Measurements from ENCODE around the gene LYL1. TPM values are rescaled to one million over a fixed set of nuclear protein-coding genes. Genes with fewer than 3 reads are reported as not detected.

Gene LYL1
- total RNA-seq, 1 experiment from 2014 or later: not detected

DNA sequence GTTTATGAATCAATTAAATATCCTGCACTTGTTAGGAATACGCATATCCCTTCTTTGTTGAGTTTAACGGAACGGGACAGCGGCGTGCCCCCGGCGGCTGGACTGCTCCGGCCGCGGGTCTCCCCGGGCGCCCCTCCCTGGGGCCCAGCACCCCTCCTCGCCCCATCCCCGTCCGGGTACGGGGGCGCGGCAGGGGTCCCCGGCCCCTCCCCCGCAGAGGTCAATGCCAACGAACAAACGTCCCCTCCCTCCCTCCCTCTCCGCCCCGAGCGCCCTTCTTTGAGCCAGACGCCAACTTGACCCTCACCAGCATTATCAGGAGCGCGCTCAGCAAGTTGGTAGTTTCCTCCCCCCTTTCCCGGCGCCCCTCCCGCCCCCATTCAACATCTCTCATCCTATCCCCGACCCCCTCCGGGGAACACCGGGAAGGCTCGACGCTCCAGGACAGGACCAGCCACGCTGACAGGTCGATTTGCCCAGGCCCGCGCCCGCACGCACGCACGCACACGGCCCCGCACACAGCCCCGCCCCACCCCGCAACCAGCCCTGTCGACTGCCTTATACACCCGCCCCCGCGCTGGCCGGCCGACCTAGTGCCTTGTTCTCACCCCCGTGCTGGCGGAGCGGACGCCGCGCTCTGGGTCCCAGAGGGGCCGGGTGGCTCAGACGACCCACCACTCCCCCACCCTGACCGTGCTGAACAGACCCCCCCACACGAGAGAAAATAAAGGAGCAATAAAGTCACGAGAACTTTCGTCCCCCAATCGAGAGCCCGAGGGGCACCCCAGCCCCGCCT is 5.0 kb downstream of the LYL1 start:
- in situ Hi-C loops (cut with HindIII; ENCODE audit: low pct_unique_long_range_greater_than_20kb, low sequenced_read_pairs): no loop called here
- DNase-seq (ENCODE audit: low read depth): no peak

DNA sequence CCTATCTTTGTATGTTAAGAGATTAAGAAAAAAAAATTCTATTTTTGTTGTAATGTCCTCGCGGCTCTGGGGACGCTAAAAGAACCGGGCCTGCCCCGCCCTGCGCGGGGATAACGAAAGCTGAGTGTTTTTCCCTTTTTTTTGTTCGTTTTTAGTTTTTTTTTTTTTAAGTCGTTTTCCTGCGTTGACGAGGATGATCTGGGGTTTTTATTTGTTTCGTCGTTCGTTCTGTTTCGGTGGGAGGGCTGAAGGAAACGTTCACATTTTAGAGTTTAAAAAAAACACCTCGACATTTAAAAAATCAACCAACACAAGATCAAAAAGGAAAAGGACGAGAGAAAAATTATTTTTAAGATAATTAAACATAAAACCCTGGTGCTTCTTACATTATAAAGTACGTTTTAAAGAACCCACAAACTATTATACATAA is 5.6 kb downstream of the LYL1 start:
- in situ Hi-C loops (cut with HindIII; ENCODE audit: low pct_unique_long_range_greater_than_20kb, low sequenced_read_pairs): no loop called here
- DNase-seq (ENCODE audit: low read depth): no peak

DNA sequence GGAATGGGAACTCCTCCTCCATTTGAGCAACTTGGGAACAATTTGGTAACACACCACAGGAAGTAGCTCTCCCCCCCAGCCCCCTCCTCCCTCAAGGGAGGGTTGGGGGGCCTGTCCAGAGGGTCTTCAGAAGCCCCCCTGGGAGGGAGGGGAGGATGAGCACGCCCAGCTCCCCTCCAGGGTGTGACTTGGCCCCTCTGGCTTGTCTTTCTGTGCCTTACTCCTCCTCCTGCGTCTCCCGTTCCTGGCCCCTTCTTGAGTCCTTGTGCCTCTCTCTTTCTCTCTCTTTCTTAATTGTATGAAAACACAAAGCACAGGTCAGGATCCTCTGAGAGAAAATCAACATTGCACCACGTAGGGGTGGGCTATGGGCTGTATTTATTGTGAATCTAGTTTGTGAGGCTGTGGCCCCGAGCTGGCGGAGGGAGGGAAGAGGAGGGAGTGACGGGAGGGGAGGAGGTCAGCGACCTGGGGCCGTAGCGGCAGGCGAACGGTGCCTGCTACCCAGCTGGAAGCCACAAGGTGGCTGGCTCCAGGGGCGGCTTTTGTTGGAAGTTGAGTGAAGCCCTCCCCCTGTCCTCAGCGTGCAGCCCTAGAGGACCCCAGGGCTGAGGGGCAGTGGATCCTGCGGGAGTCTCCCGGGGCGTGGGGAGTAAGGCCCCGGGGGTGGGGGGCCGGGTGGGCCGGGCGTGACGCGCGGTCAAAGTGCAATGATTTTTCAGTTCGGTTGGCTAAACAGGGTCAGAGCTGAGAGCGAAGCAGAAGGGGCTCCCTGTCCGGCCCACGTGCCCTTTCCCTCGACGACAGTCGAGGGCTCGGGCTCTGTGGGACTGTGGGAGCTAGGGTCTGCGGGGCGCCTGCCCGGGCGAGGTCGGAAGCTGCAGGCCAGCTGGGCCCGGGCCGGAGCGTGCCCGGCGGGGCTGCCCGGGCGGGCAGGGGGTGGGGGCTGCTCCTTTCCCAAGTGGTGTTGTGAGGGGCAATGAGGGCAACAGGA is 6.4 kb downstream of the LYL1 start:
- in situ Hi-C loops (cut with HindIII; ENCODE audit: low pct_unique_long_range_greater_than_20kb, low sequenced_read_pairs): no loop called here
- DNase-seq (ENCODE audit: low read depth): no peak

DNA sequence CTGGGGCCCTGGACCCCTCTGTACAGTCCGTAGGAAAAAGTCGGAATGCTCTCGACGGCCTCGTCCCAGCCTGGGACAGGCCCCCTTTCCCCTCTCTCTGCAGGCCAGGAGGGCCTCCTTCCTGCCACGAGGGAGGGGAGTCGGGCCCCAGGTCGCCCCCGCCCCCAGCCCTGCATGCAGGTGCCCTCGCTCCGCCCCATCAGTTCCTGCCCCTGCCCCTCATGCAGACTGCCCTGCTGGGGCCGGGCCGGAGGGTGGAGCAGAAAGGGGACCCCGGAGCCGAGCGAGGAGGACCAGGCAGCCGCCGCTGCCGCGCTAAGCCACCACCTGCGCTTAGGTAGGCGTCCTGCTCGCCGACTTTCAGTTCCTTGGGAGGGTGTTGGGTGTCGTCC is 7.3 kb downstream of the LYL1 start:
- no peak for DNase-seq (ENCODE audit: low read depth)
- in situ Hi-C loops (cut with HindIII; ENCODE audit: low pct_unique_long_range_greater_than_20kb, low sequenced_read_pairs): no loop called here

DNA sequence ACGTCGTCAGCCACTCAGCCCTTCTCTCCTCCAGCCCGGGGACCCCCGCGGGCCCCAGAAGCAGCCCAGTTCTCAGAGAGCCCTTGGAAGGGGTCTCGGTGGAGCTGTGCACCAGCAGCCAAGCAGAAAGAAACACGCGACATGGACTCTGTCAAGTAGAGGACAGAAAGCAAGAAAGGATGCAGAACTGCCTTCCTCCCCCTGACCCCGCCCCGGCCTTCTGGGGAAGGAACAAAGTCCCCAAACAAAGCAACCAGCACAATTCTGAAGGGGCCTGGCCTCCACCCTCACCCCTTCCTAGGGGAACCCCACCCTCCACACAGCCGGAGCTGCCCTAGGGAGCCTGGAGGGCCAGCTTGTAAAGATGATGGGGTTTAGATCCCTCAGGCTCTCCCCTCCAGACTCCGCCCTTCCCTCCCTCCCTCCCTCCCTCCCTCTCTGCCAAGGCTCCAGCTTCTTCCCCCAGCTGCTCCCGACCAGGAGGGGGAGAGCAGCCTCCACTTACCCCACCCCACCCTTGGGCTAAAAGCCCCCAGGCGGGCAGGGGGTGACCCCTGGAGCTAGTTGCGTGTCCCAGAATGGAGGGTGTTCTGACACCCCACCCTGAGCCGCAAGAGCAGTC is 7.8 kb downstream of the LYL1 start:
- in situ Hi-C loops (cut with HindIII; ENCODE audit: low pct_unique_long_range_greater_than_20kb, low sequenced_read_pairs): no loop called here
- DNase-seq (ENCODE audit: low read depth): no peak

DNA sequence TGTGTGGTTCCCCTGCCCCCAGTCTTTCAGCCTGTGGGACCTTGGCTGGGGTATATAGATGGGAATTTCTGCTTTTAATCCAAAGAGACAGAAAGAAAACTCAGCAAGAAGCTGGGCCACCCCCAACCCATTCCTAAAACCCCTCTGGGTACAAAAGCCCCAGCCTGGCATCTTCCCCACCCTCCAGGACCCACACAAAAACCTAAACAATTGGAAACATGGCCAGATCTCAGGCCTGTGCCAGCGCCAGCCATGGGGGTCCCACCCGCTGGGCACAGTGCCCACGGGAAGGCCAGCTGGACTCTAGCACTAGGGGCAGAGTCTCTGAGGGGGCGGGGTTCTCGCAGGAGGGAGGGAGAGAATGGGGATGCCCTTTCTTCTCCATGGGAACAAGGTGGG is 8.6 kb downstream of the LYL1 start:
- in situ Hi-C loops (cut with HindIII; ENCODE audit: low pct_unique_long_range_greater_than_20kb, low sequenced_read_pairs): no loop called here
- no peak for DNase-seq (ENCODE audit: low read depth)

DNA sequence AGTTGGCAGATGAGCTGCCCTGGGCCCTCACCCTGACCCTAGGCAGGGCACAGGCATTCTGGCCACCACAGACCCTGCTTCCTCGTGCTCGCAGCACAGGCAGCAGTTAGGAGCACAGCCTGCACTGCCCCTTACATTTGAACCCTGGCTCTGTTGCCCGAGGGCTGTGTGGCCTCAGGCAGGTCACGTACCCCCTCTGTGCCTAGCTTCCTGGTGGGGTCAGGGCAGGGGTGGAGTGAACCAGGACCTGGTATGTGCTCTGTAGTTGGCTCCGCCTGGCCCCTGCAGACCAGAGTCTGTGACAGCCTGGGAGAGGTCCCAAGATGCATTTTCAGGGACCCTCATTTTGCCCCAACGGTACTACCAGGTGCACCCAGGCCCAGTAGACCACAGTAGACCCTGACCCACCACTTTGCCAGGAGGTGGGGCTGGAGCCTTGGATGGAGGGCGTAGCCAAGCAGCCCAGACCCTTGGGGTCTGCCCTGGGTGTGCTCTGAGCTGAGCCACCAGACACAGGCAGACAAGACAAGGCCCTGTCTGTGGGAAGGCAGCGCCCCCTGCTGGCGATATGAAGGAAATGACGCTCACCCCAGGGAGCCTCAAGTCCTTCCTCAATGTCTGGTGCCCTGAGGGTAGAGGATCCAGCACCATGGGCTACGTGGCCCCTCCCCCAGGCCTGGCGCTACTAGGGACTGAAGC is 9.1 kb downstream of the LYL1 start:
- in situ Hi-C loops (cut with HindIII; ENCODE audit: low pct_unique_long_range_greater_than_20kb, low sequenced_read_pairs): no loop called here
- DNase-seq (ENCODE audit: low read depth): peak; percentile 68

DNA sequence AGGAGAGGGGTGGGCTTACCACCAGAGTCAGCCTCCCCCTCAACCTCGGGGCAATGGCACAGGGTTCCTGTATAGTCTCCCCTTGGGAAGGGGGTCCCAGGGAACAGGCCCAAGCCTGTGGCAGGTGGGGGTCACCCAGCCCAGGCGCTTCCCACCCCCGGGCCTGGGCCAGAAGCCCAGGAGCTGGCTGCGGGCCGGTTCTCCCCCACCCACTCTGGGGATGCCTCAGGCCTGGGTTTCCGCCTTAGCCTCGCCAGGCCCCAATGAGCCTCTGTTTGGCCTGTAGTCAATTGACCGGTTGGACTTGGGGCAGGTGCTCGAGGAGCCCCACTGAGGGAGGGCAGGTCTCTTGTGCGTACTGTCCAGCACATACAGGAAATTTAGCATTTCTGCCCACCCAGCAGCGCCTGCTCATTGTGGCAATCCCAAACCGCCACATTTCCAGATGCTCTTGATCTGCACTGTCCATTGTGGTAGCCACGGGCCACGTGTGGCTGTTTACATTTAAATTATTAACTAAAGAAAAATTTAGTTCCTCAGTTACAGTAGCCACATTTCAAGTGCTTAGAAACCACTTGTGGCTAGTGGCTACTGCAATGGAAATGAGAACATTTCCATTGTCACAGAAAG is 9.9 kb downstream of the LYL1 start:
- in situ Hi-C loops (cut with HindIII; ENCODE audit: low pct_unique_long_range_greater_than_20kb, low sequenced_read_pairs): no loop called here
- DNase-seq (ENCODE audit: low read depth): no peak

DNA sequence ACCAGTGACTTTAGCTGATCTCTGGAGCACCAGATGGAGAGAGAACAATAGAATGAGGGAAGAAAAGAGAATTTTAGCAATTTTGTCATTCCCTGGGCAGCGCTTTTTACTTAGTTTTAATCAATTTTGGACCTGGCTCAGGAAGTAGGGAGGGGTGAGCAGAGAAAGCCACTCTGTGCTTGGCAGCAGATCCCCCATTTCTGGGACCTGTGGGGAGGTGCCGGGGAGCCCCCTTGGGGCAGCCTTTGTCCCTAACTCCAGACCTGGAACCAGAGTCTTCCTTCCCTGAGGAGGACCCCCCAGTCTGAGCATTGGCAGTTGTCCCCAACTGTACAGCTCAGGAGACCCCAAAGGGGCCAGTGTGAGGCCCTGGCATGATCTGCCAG is 10.5 kb downstream of the LYL1 start:
- in situ Hi-C loops (cut with HindIII; ENCODE audit: low pct_unique_long_range_greater_than_20kb, low sequenced_read_pairs): no loop called here
- DNase-seq (ENCODE audit: low read depth): no peak

DNA sequence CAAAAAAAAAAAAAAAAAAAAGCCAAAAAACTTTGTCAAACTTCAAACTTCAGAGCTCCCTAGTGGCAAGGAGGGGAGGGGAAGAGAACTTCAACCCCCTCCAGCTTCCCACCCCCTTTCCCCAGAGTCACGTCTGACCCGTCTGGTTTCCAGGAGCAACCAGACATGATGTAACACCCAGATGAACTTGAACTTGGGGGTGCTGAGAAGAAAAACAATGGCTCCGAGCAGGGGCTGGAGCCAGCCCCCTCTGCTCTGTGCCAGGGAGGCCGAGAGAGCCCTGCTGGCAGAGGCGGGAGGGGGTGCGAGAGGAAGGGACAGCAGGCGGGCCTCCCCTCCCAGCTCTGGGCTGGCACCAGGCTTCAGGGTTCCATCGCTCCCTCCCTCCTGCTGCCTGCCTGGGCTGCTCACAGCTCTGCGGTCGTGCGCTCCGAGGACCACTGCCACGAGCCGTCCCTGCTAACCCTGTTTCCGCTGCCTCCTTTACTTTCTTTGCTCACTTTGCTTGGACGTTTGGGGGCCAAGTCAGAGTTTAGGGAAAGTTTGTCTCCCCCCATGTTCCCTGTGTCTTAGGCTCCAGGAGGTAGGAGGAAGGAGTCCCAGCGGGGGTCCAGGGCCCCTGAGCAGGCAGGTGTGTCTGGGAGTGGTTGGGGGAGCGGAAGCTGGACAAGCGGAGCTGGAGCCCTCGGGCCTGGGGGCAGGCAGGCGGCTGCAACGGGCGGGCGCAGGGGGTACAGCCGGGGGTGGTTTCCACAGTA is 11.1 kb downstream of the LYL1 start:
- DNase-seq (ENCODE audit: low read depth): peak; percentile 34
- in situ Hi-C loops (cut with HindIII; ENCODE audit: low pct_unique_long_range_greater_than_20kb, low sequenced_read_pairs): no loop called here

DNA sequence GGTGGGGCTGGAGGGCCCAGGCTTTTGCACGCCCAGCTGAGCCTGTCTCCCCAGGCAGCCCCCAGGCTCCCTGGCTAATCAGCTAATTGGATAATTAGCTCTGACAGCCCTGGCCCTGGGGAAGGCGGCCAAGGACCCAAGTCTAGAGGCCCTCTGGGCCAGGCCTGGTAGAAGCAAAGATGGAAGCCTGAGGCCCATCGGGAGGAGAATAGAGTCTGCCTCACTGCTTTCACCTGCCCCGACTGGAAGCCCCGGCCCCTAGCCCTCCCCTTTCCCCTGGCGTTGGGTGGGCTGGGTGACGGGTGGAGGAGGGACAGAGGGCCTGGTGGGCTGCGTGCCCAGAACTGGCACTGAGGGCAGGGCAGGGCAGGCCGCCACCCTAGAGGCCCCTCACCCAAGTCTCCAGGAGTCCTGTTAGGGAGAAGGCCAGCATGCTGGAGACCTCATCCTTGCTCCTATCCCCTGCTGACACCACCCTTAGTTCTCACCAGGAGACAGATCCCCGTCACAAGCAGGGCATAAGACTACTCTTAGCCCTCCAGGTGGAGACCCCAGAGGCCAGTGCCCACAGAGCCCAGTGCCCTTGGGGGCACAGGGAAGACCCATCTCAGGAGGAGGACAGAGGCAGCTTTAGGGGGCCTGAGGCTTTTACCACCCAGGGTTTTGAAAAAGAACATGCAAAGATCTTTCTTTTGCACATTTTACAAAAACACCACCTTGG is 12.0 kb downstream of the LYL1 start:
- no peak for DNase-seq (ENCODE audit: low read depth)
- in situ Hi-C loops (cut with HindIII; ENCODE audit: low pct_unique_long_range_greater_than_20kb, low sequenced_read_pairs): no loop called here

DNA sequence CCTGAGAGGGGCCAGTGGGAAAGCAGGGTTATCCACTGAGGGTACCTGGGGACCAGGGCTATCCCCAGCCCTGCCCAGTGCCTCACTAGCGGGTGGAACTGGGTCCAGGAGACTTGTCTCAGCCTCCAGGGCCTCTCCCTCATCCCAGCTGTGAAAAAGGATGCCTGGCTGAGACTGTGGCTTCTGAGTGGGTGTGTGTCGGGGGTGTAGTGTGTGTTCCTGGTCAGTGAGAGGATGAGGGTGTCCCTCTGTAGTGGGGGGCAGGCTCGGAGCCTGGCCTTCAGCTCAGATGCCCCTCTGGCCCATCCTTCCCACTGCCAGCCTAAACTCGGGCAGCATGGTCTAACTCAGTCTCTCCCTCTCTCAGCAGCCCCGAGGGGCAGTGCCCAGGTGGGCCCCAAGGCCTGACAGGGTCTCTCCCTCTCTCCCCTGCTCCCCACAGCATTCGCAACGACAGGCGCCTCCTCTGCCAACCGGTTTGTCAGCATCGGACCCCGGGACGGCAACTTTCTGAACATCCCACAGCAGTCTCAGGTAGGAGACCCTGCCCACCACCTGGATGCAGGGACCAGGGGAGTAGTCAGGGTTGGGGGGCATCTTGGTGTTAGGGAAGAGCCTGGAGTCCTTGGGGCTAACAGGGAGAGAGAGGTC is 12.7 kb downstream of the LYL1 start:
- in situ Hi-C loops (cut with HindIII; ENCODE audit: low pct_unique_long_range_greater_than_20kb, low sequenced_read_pairs): no loop called here

DNA sequence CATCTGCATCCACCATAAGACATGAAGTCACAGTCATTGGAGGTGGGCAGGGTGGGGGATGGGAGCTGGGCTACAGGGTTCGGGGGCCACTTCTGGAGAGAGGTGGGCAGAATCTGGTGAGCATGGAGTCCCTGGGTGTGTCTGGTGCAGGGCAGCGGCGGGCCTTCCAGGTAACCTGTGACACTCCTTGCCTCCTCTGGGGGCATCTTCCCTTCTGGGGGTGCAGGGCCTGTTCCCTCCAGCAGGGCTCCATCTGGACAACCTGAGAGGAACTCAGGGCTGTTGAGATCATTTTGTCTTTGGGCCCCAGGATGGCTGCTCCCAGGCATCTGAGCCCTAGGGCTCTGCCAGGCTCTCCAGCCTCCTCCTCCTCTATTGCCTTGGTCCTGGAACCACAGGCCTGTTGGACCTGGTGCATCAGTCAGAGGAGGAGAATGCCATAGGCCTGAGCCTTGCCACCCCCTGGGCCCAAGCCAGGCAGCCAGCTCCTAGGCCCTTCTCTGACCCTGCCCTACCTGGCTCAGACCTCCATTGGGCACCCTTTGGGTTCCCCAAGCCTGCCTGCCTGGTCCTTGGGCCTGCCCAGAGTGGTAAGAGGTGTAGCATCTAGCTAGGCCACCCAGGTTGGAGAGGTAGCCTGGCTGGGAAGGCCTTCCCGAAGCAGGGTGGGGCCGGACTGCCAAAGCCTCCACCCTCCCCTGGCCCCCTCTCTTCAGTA is 13.4 kb downstream of the LYL1 start:
- in situ Hi-C loops (cut with HindIII; ENCODE audit: low pct_unique_long_range_greater_than_20kb, low sequenced_read_pairs): no loop called here
- no peak for DNase-seq (ENCODE audit: low read depth)

More for the DNA sequence above, 12.7 kb downstream of the LYL1 start:
- DNase-seq (ENCODE audit: low read depth): no peak

DNA sequence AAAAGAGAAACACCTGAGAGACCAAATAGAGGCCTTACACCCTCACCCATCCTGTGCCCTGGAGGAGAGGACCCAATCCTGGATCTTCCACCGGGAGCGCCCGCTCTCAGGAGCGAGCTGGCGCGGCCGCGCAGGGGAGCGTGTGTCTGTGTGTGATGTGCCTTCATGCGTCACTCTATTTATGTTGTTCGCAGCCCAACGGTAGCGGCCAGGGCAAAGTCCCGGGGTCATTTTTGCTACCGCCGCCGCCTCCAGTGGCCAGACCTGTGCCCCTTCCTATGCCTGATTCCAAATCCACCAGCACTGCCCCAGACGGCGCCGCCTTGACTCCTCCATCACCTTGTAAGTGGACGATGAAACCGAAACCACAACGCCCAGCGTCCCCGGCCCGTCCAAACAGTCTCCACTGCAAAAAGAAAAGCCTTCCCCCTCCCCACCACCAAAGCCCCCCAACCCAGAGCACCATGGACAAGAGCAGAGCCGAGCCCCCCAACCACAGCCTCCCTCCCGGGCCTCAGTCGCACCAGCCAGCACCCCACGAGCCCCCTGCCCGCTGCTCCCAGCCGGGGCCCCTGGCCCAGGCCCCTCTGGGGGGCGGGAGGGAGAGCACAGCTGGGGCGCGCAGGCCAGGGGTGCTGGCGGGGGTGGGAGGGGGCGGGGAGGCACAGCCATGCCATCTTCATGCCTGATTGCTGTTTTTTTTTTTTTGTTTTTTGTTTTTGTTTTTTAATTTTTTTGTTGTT is 14.7 kb downstream of the LYL1 start:
- in situ Hi-C loops (cut with HindIII; ENCODE audit: low pct_unique_long_range_greater_than_20kb, low sequenced_read_pairs): no loop called here
- DNase-seq (ENCODE audit: low read depth): no peak

DNA sequence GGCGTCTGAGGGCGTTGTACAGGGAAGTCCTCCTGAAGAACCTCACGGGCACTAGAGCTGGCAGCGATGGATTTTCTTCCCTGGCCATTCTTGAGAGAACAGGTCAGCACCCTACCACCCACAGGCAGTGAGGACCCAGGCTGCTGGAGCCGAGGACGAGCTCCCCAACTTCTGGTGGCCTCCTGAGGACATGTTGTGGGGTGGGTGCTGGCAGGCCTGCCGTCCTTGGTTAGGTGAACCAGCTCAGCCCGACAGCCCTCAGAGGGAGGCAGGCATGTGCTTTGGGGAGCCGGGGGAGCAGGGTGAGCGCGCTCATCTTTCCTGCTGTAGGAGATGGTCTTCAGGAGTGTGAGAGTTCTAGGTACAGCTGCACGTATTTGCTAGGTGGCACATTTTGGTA is 15.4 kb downstream of the LYL1 start:
- in situ Hi-C loops (cut with HindIII; ENCODE audit: low pct_unique_long_range_greater_than_20kb, low sequenced_read_pairs): no loop called here
- no peak for DNase-seq (ENCODE audit: low read depth)

Measured in Caki2 (cell line).